ENCODE results near the gene CAMSAP2. TPM values are rescaled to one million over a fixed set of nuclear protein-coding genes. Genes with fewer than 3 reads are reported as not detected.
A peak's percentile ranks its signal among the peaks of the same experiment; 100 is the strongest.

CAMSAP2 gene
- total RNA-seq, 1 experiment from 2014 or later: 20.7 TPM

GRCh38 chr1:200819726-200820125 is 81.0 kb downstream of the CAMSAP2 start (continued):
- no peak for TF ChIP-seq PREB (CRISPR knock-in tag; IDR thresholded peaks at IDR 0.05; ENCODE audit: borderline replicate concordance)

- DNase-seq (ENCODE audit: low spot score) (no peak), ATAC-seq (no peak)
- Mint-ChIP-seq H3K4me3 (no peak overlapping the region), H3K36me3 (peaks cover 7% of the 10 kb centered on the region), H3K27ac (peak overlapping the region; percentile 51), H3K4me1 (peaks cover 5% of the 10 kb centered on the region; the same call in 1 of the 2 replicates), H3K9me3 (peaks cover 2% of the 10 kb centered on the region), H3K27me3 (ENCODE audit: low read depth) (no peaks in the 10 kb centered on the region)
- ChIA-PET CTCF (no interaction called here), POLR2A (no interaction called here)
- no peak for TF ChIP-seq E2F5 (CRISPR knock-in tag; IDR thresholded peaks at IDR 0.05)
- TF ChIP-seq CBFB (CRISPR knock-in tag; IDR thresholded peaks at IDR 0.05; ENCODE audit: low read depth): no peak
- no peak for TF ChIP-seq NR1H2 (CRISPR knock-in tag; IDR thresholded peaks at IDR 0.05)
- TF ChIP-seq RORB (CRISPR knock-in tag; IDR thresholded peaks at IDR 0.05): no peak
- TF ChIP-seq FOXP4 (CRISPR knock-in tag; IDR thresholded peaks at IDR 0.05): no peak
- TF ChIP-seq ERG (CRISPR knock-in tag; IDR thresholded peaks at IDR 0.05): no peak
- no peak for TF ChIP-seq STAT6 (CRISPR knock-in tag; conservative IDR thresholded peaks at IDR 0.05; ENCODE audit: low read depth)
- no peak for TF ChIP-seq MAX (CRISPR knock-in tag; IDR thresholded peaks at IDR 0.05)
- TF ChIP-seq CREB1 (CRISPR knock-in tag; IDR thresholded peaks at IDR 0.05): no peak
- no peak for TF ChIP-seq ARID4B (CRISPR knock-in tag; IDR thresholded peaks at IDR 0.05; ENCODE audit: borderline replicate concordance)
- no peak for TF ChIP-seq E2F1 (CRISPR knock-in tag; IDR thresholded peaks at IDR 0.05)
- no peak for TF ChIP-seq TCF7 (CRISPR knock-in tag; IDR thresholded peaks at IDR 0.05; ENCODE audit: low read depth)
- no peak for TF ChIP-seq CTCF (IDR thresholded peaks at IDR 0.05)
- TF ChIP-seq NFATC4 (CRISPR knock-in tag; IDR thresholded peaks at IDR 0.05): no peak
- TF ChIP-seq ZBTB21 (CRISPR knock-in tag; IDR thresholded peaks at IDR 0.05; ENCODE audit: borderline replicate concordance): no peak
- TF ChIP-seq PREB (CRISPR knock-in tag; IDR thresholded peaks at IDR 0.05; ENCODE audit: borderline replicate concordance): no peak
- no peak for TF ChIP-seq ELF4 (CRISPR knock-in tag; IDR thresholded peaks at IDR 0.05; ENCODE audit: low read depth)
- TF ChIP-seq FOXP1 (CRISPR knock-in tag; IDR thresholded peaks at IDR 0.05; ENCODE audit: borderline replicate concordance): no peak
Observed at GRCh38 chr1:200831091-200831490, 92.4 kb downstream of the CAMSAP2 start.
